Pancreas (tissue), 10 donors: Measurements from ENCODE around the gene MAPK7. TPM values are rescaled to one million over a fixed set of nuclear protein-coding genes. Genes with fewer than 3 reads are reported as not detected.
"Not testable (repeated sequence)": the region's sequence is repeated elsewhere in the genome, so short reads cannot be mapped to it uniquely, and the experiment has no call there.

Source experiments
- ATAC-seq, 4 donors: fragments of 200-7000 bp; cut with Tn5 transposase; one replicate each; pipeline versions ENCODE4 v1.8.0 to v1.9.1; 2020; ENCODE audit warnings: mild to moderate bottlenecking in 4 of 4, moderate library complexity in 4 of 4
- DNase-seq, 6 donors: peaks; one replicate each; pipeline ENCODE4 v3.0.0-alpha.2; 2020
- FAIRE-seq: peaks from 2 replicates; lab custom pipeline; 2012; peaks lifted over from hg19 to GRCh38; lab: Jason Lieb, UNC
- H3K27ac ChIP-seq, 4 donors: fragments of 200-600 bp; sonication (generic); 1 replicate in 3 of 4; 2 replicates in 1 of 4; pipeline versions ENCODE4 v1.5.0 to v1.8.0; 2020
- H3K27me3 ChIP-seq, 4 donors: fragments of 200-600 bp; one replicate each; pipeline ENCODE4 v1.8.0; 2021
- H3K36me3 ChIP-seq, 3 donors: fragments of 200-600 bp; sonication (generic) in 1 of 3; one replicate each; pipeline versions ENCODE4 v1.5.0 to v1.8.0; 2020 to 2021
- H3K4me1 ChIP-seq, 3 donors: fragments of 200-600 bp; one replicate each; pipeline ENCODE4 v1.8.0; 2021
- H3K4me3 ChIP-seq, 4 donors: fragments of 200-600 bp; sonication (generic) in 2 of 4; one replicate each; pipeline versions ENCODE4 v1.5.0 to v1.8.0; 2020 to 2021
- H3K9me3 ChIP-seq, 4 donors: fragments of 200-600 bp; one replicate each; pipeline ENCODE4 v1.8.0; 2021
- WGBS, 2 donors: extraction: QIAGEN DNeasy Blood & Tissue Kit; methylation state at CpG; one replicate each; pipeline ENCODE4 v1.1.7; 2013; 5-methylcytosine and 5-hydroxymethylcytosine counted together
- intact Hi-C, 3 donors: fragments of 100-400 bp; cut with DNase I; formaldehyde crosslinking; loops; one replicate each; pipeline versions ENCODE4 v1.11.1 to v1.14.2; 2022
- polyA plus RNA-seq, 2 donors: library from polyadenylated mRNA; stranded (reverse); fragments of 200-250 nt; gene quantifications; one replicate each; pipeline ENCODE4 v1.2.3, GENCODE V29; 2013
- total RNA-seq, 6 donors: library from RNA; stranded (reverse); fragmentation: NEBNext Ultra II Directional in 4 of 6; extraction: Animal tissue kit (Norgen Biotek cat#: 25700) in 4 of 6; gene quantifications; one replicate each; pipeline versions ENCODE4 v1.2.1 to v1.2.4, GENCODE V29; 2021 to 2023
- TF ChIP-seq, protein P1 (sequence below), 4 donors: fragments of 200-600 bp; sonication (generic) in 3 of 4; IDR thresholded peaks; one replicate each; pipeline versions ENCODE4 v1.5.0 to v1.8.0; 2021; ENCODE audit warnings: antibody characterized with exemption in 4 of 4
- donor health status: healthy with polysubstance abuse.
- donor health status: DM: no; HTN: no; CAD: no; lungs with moderate emphysema.
- donor health status: DM: no; HTN: no; CAD: no.
- donor health status: control.
- donor health status: control.
- donor health status: Bipolar disorder and iron deficiency.
- donor health status: DM: yes; HTN: yes; CAD: no.
- donor health status: DM: no; HTN: no; CAD: no.
- donor health status: DM: no; HTN: no; CAD: no.
- donor health status: DM: yes; HTN: yes; CAD: no.

The MAPK7 gene
- total and polyA plus RNA-seq, 8 donors = 3.4 to 10.5 (median 7.9) TPM

DNA sequence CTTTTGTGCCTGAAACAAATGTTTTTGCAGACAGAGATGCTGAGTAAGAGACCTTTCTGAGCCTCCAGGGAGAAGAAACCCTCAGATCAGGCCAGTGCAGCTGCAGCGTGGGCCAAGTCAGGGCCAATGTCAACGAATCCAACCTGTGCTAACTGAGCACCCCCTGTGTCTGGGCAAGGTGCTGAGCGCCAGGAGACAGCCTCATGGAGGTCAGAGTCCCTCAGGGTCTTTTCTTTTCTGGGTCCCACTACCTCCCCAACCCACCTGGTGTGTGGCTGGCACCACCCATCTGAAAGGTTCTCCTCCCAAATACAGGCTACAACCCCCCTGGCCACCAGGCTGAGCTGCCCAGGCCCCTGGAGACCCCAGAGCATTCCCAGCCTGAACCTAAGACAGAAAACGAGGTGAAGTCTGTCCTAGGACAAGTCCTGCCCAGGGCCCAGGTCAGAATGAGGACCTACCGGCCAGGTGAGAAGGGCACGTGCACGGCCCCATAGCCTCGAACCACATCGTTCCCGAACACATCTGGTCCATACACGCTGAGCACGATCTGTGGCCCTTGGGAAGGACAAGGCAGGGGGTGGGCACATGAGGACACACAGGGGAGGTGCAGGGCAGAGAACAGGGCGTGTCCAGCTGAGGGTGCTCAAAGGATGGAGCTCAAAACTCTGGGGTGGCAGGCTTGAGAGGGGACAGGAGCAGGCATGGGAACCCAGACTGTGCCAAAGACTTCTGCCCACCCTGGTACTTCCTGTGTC lies 30.8 kb upstream of the MAPK7 start:
- ATAC-seq (no peak), DNase-seq (peak in 1 of 6 donors; percentile 49), FAIRE-seq (no peak)
- no peak overlapping the region for H3K27ac ChIP-seq
- H3K27me3 ChIP-seq = no peaks in the 10 kb centered on the region
- TF ChIP-seq, protein P1, sequence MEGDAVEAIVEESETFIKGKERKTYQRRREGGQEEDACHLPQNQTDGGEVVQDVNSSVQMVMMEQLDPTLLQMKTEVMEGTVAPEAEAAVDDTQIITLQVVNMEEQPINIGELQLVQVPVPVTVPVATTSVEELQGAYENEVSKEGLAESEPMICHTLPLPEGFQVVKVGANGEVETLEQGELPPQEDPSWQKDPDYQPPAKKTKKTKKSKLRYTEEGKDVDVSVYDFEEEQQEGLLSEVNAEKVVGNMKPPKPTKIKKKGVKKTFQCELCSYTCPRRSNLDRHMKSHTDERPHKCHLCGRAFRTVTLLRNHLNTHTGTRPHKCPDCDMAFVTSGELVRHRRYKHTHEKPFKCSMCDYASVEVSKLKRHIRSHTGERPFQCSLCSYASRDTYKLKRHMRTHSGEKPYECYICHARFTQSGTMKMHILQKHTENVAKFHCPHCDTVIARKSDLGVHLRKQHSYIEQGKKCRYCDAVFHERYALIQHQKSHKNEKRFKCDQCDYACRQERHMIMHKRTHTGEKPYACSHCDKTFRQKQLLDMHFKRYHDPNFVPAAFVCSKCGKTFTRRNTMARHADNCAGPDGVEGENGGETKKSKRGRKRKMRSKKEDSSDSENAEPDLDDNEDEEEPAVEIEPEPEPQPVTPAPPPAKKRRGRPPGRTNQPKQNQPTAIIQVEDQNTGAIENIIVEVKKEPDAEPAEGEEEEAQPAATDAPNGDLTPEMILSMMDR (IDR thresholded peaks at IDR 0.05) = no peak
- intact Hi-C loops = no loop called here
- 91 to 93% methylated on average over 13 of the region's 13 CpGs for WGBS, 2 donors
- H3K4me3 ChIP-seq = no peak overlapping the region
- H3K4me1 ChIP-seq = no peaks in the 10 kb centered on the region
- H3K9me3 ChIP-seq = no peaks in the 10 kb centered on the region
- H3K36me3 ChIP-seq = no peaks in the 10 kb centered on the region

DNA sequence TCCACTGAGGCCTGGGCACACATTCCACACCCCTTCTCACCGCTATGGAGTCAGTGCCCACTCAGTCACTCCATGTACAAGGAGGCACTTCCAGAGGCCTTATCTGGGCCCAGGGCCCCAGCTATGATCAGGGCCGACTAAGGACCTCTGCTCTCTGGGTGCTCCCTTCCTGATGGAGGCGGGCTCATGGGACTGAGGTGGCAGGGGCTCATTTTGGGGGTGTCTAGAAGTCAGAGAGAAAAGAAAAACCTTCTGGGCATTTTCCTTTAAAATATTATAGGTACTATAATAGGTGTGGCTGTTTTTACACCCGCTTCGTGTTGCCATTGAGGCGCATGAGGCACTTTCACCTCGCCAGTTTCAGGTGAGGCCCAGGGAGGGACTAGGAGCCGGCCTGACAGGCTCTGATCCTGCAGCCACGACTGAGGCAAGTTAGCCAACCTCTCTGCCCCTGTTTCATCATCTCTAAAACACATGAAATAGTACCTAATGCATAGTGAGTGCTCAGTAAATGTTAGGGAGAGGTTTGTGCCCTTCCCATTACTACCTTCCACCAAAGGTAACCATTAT lies 30.1 kb upstream of the MAPK7 start:
- no peaks in the 10 kb centered on the region for H3K9me3 ChIP-seq
- ATAC-seq = no peak
- intact Hi-C loops = no loop called here
- WGBS, 2 donors = 84 to 93% methylated on average over 9 of the region's 9 CpGs
- FAIRE-seq = no peak
- no peak overlapping the region for H3K4me3 ChIP-seq
- TF ChIP-seq, protein P1 (IDR thresholded peaks at IDR 0.05) = no peak
- H3K27ac ChIP-seq = no peak overlapping the region
- H3K4me1 ChIP-seq = no peaks in the 10 kb centered on the region
- no peaks in the 10 kb centered on the region for H3K36me3 ChIP-seq
- no peaks in the 10 kb centered on the region for H3K27me3 ChIP-seq
- DNase-seq = peak in 1 of 6 donors; percentile 31

DNA sequence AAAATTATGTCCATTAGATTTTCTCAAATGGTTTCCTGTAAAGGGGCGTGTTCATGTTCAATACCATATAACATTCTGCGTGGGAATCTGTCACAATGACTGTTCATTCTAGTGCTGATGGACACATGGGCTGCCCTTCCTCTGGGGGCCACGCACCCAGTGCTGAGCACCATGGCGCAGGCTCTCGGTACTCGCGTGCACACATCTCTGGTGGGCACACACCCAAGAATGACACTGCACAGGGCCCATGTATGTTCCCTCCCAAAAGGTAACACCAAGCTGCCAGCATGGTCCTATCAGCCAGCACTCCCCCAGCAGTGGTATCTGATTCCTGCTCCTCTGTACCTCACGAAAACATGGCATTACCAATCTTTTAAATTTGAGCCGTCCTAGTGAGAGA lies 29.5 kb upstream of the MAPK7 start:
- peak in 1 of 6 donors; percentile 27 for DNase-seq
- Histone ChIP-seq H3K27me3 (no peaks in the 10 kb centered on the region), H3K9me3 (no peaks in the 10 kb centered on the region), H3K4me1 (no peaks in the 10 kb centered on the region), H3K36me3 (no peaks in the 10 kb centered on the region), H3K4me3 (no peak overlapping the region), H3K27ac (no peak overlapping the region)
- TF ChIP-seq, protein P1 (IDR thresholded peaks at IDR 0.05) = no peak
- no peak for ATAC-seq
- WGBS, 2 donors = 92 to 99% methylated on average over 9 of the region's 9 CpGs
- FAIRE-seq = no peak
- intact Hi-C loops = no loop called here

DNA sequence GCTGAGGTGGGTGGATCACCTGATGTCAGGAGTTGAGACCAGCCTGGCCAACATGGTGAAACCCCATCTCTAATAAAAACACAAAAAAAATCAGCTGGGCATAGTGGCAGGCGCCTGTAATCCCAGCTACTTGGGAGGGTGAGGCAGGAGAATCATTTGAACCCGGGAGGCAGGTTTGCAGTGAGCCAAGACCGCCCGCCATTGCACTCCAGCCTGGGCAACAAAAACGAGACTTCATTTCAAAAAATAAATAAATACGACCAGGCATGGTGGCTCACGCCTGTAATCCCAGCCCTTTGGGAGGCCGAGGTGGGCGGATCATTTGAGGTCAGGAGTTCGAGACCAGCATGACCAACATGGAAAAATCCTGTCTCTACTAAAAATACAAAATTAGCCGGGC lies 24.9 kb upstream of the MAPK7 start:
- H3K9me3 ChIP-seq, H3K27me3 ChIP-seq, H3K4me3 ChIP-seq, ATAC-seq, FAIRE-seq, intact Hi-C loops, H3K27ac ChIP-seq, H3K36me3 ChIP-seq, H3K4me1 ChIP-seq: not testable (repeated sequence)
- peak in 1 of 6 donors; percentile 17 for DNase-seq
- 92 to 95% methylated on average over 11 of the region's 11 CpGs for WGBS, 2 donors

DNA sequence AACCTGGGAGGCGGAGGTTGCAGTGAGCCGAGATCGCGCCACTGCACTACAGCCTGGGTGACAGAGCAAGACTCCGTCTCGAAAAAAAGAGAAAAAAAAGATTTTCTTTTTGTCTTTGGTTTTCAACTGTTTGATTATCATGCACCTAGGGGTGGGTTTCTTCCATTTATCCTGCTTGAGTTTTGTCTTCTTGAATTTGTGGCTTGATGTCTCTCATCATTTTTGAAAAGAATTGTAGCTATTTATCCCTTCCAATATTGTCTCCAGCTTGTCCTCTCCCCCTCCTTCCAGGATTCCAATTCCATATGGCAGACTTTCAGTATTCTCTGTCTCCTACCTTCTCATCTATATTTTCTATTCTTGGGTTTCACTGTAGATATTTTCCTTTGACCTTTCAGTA lies 23.6 kb upstream of the MAPK7 start:
- DNase-seq = no peak
- FAIRE-seq = no peak
- intact Hi-C loops = loop anchor here in 1 of 3 donors (5.0 kb wide), 1 partner anchor 93 kb away; no protein-coding TSS in a partner anchor
- Histone ChIP-seq H3K4me1 (no peaks in the 10 kb centered on the region), H3K36me3 (no peaks in the 10 kb centered on the region), H3K27me3 (no peaks in the 10 kb centered on the region), H3K4me3 (no peak overlapping the region), H3K27ac (no peak overlapping the region), H3K9me3 (no peaks in the 10 kb centered on the region)
- 80% methylated on average over 5 to 6 of the region's 6 CpGs for WGBS, 2 donors
- TF ChIP-seq, protein P1 (IDR thresholded peaks at IDR 0.05) = no peak
- ATAC-seq = no peak
